Measurements from ENCODE around the gene RYR2.

- no peak for TF ChIP-seq CTCF (IDR thresholded peaks at IDR 0.05; ENCODE audit: low read length)
- TF ChIP-seq EZH2 (IDR thresholded peaks at IDR 0.05; ENCODE audit: borderline replicate concordance, low read length), result no peak
These were observed 486.6 kb downstream of the RYR2 start for GRCh38 chr1:237528545-237528944.
